Measurements from ENCODE around the gene C17orf67. TPM values are rescaled to one million over a fixed set of nuclear protein-coding genes. Genes with fewer than 3 reads are reported as not detected.

Gene C17orf67
- total and polyA plus RNA-seq, 4 donors, result 0.19 to 1.4 (median 0.78) TPM

DNA sequence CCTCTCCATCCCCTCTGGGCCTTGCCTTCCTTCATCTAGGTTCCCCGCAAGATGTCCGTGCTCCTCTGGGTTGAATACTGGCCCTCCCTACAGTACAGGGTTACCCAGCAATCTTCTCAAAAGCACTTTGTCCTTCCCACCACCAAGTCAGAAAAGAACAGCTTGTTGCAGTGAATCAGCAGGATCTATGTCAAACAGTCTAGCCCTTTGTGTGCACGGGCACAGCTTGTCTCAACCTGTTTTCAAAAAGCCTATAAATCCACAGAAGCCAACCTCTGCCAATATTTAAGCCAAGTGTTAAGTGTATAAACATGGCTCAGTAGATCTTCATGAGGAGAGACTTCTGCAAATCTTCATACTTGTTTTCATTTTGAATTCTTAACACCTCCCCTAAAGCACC lies 25.2 kb downstream of the C17orf67 start:
- no peaks in the 10 kb centered on the region for H3K4me1 ChIP-seq (ENCODE audit: control insufficient read depth in 4 of 4, insufficient read depth in 4 of 4, low read length in 3 of 4)
- H3K9ac ChIP-seq (ENCODE audit: low read depth in 1 of 2, low read length in 2 of 2), result no peak overlapping the region
- no peaks in the 10 kb centered on the region for H3K9me3 ChIP-seq (ENCODE audit: control insufficient read depth in 4 of 4, low read length in 3 of 4)
- H3K4me3 ChIP-seq (ENCODE audit: low read depth in 1 of 3, low read length in 3 of 3), result no peak overlapping the region
- no peaks in the 10 kb centered on the region for H3K36me3 ChIP-seq (ENCODE audit: control insufficient read depth in 4 of 4, insufficient read depth in 3 of 4, low read depth in 1 of 4, low read length in 3 of 4)
- no peaks in the 10 kb centered on the region for H3K27me3 ChIP-seq (ENCODE audit: control insufficient read depth in 4 of 4, insufficient read depth in 4 of 4, low read length in 3 of 4)
- TF ChIP-seq SP1 (IDR thresholded peaks at IDR 0.05) (no peak), MAX (IDR thresholded peaks at IDR 0.05) (no peak), GABPA (IDR thresholded peaks at IDR 0.05 in 1 of 2, conservative IDR thresholded peaks at IDR 0.05 in 1 of 2) (no peak), REST (IDR thresholded peaks at IDR 0.05) (no peak), HNF4G (IDR thresholded peaks at IDR 0.05) (no peak), JUND (IDR thresholded peaks at IDR 0.05) (no peak), RAD21 (IDR thresholded peaks at IDR 0.05) (no peak), FOXA2 (IDR thresholded peaks at IDR 0.05) (no peak), NR2F2 (IDR thresholded peaks at IDR 0.05) (no peak), ATF3 (IDR thresholded peaks at IDR 0.05) (no peak), YY1 (IDR thresholded peaks at IDR 0.05) (no peak), CTCF (IDR thresholded peaks at IDR 0.05; ENCODE audit: low read depth, low read length, missing input control) (no peak), FOXA1 (IDR thresholded peaks at IDR 0.05) (no peak), RXRA (IDR thresholded peaks at IDR 0.05) (no peak), TAF1 (conservative IDR thresholded peaks at IDR 0.05) (no peak), HNF4A (conservative IDR thresholded peaks at IDR 0.05) (no peak), ZBTB33 (IDR thresholded peaks at IDR 0.05) (no peak), EGR1 (IDR thresholded peaks at IDR 0.05; ENCODE audit: low read depth in 2 of 2) (no peak)
- WGBS, result 93% methylated on average over 3 of the region's 3 CpGs
- no peak for DNase-seq (ENCODE audit: low spot score)
- H3K27ac ChIP-seq (ENCODE audit: low read depth in 1 of 2, low read length in 2 of 2), result no peak overlapping the region
